ACC112 (cell line): Measurements from ENCODE around the gene CSNK1G2.

ENCODE experiments used
- H2AFZ ChIP-seq: fragments of 200-600 bp; sonication (generic); one replicate; pipeline ENCODE4 v1.6.0; 2017; ENCODE audit warnings: antibody characterized with exemption, low read length; ENCODE audit not compliant: unreplicated experiment
- H3K27ac ChIP-seq: fragments of 200-600 bp; sonication (generic); 2 replicates; pipeline ENCODE4 v1.5.1; 2014; ENCODE audit warnings: low read depth, mild to moderate bottlenecking, antibody characterized with exemption, low read length, moderate library complexity
- H3K27me3 ChIP-seq: fragments of 200-600 bp; sonication (generic); 2 replicates; pipeline ENCODE4 v1.6.1; 2014; ENCODE audit warnings: mild to moderate bottlenecking, antibody characterized with exemption, low read length, moderate library complexity, mixed read lengths; ENCODE audit not compliant: insufficient read depth
- H3K36me3 ChIP-seq: fragments of 200-600 bp; sonication (generic); 2 replicates; pipeline ENCODE4 v1.6.1; 2016; ENCODE audit warnings: mild to moderate bottlenecking, antibody characterized with exemption, low read length, moderate library complexity, mixed read lengths; ENCODE audit not compliant: insufficient read depth
- H3K4me1 ChIP-seq: fragments of 200-600 bp; sonication (generic); one replicate; pipeline ENCODE4 v1.6.1; 2016; ENCODE audit warnings: low read length, mixed read lengths; ENCODE audit not compliant: insufficient read depth, unreplicated experiment, control insufficient read depth
- H3K4me3 ChIP-seq: fragments of 200-600 bp; sonication (generic); 2 replicates; pipeline ENCODE4 v1.5.1; 2014; ENCODE audit warnings: mild to moderate bottlenecking, low read depth, low read length
- H3K79me2 ChIP-seq: fragments of 200-600 bp; sonication (generic); one replicate; pipeline ENCODE4 v1.6.0; 2016; ENCODE audit warnings: low read length; ENCODE audit not compliant: control insufficient read depth, unreplicated experiment, insufficient read depth

The CSNK1G2 gene

GRCh38 chr19:1955171-1956121, 14.5 kb downstream of the CSNK1G2 start:
- no peak overlapping the region for H2AFZ ChIP-seq
- H3K79me2 ChIP-seq = peaks cover 30% of the 10 kb centered on the region
- no peaks in the 10 kb centered on the region for H3K4me1 ChIP-seq
- H3K4me3 ChIP-seq = no peak overlapping the region
- H3K27ac ChIP-seq = no peak overlapping the region
- no peaks in the 10 kb centered on the region for H3K36me3 ChIP-seq
- no peaks in the 10 kb centered on the region for H3K27me3 ChIP-seq

DNA sequence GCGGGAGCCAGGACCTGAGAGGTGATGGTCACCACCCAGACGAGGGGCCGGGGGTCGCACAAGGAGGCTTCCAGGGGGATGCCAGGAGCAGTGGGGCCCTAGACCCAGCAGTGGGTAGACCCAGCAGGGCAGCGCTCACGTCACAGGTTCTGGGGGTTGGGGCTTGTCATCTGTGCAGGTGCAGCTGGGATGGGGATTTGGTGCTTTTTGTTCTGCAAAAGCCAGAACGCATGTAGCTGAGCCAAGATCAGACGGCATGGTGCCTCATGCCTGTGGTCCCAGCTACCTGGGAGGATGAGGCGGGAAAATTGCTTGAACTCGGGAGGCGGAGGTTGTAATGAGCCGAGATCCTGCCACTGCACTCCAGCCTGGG, 15.1 kb downstream of the CSNK1G2 start:
- Histone ChIP-seq H3K4me3 (no peak overlapping the region), H3K4me1 (no peaks in the 10 kb centered on the region), H3K27ac (no peak overlapping the region), H3K36me3 (no peaks in the 10 kb centered on the region), H3K79me2 (peaks cover 25% of the 10 kb centered on the region), H3K27me3 (no peaks in the 10 kb centered on the region), H2AFZ (no peak overlapping the region)

DNA sequence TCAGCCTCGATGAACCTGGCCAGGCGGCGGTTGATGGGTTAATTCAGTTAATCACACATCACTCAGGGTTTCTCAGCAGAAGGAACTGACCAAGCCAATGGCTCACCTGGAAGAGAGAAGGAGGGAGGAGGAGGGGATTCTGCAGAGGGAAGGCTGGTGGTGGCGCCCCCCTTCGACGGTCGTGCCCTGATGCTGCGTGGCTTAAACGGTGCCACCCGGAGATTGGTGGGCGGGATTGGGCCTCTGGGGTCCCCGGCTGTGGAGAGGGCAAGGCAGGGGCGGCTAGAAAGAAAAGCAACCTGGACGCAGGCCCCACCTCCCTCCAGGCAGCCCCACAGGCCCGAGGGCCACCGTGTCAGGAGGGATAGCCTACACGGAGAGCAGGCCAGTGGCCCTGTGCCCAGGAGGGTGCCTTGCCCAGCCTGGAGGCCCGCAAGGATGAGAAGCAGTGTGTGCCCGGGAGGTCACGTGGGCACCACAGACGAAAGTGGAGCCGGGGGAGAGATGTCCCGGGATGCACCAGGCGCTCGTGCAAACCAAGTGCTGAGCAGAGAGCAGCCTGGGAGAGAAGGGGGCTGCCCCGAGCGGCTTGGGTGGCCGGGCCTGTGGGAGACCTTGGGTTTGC, 16.0 kb downstream of the CSNK1G2 start:
- no peaks in the 10 kb centered on the region for H3K27me3 ChIP-seq
- H3K79me2 ChIP-seq = peaks cover 23% of the 10 kb centered on the region
- H2AFZ ChIP-seq = no peak overlapping the region
- no peak overlapping the region for H3K27ac ChIP-seq
- H3K4me3 ChIP-seq = no peak overlapping the region
- no peaks in the 10 kb centered on the region for H3K36me3 ChIP-seq
- no peaks in the 10 kb centered on the region for H3K4me1 ChIP-seq

GRCh38 chr19:1957562-1958248, 16.7 kb downstream of the CSNK1G2 start:
- Histone ChIP-seq H3K4me1 (no peaks in the 10 kb centered on the region), H3K36me3 (no peaks in the 10 kb centered on the region), H3K79me2 (peaks cover 17% of the 10 kb centered on the region)

DNA sequence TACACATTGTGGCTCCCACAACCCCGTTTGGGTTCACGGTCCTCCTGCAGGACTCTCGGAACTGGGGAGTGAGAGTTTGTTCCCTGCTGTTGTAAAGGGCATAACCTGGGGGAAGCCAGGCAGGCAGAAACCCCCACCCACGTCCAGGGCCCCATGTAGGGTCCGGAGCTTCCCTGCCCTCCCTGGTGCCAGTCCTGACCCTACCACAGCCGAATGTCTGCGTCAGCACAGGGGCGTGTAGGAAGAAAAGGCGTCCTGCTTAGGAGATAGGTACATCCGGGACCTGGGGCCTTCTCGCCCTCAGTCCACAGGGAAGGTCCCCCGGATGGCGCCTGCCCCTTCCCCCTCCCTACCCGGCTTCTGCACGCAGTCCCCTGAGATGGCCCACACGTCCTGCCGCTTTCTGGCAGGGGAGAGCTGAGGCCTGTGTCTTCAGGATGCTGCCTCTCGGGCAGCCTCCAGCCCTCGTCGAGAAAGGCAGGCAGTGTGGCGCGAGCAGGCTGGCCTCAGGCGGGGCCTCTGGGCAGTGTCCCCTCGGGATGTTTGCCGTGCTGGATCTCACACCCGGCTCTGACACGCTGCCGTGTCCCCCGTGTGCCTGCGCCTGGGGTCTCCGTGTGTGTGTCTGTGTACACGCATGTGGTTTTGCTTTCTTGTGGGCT, 19.1 kb downstream of the CSNK1G2 start:
- H3K4me1 ChIP-seq = no peaks in the 10 kb centered on the region

More at GRCh38 chr19:1957562-1958248, 16.7 kb downstream of the CSNK1G2 start:
- no peak overlapping the region for H2AFZ ChIP-seq
- H3K4me3 ChIP-seq = no peak overlapping the region
- no peak overlapping the region for H3K27ac ChIP-seq
- no peaks in the 10 kb centered on the region for H3K27me3 ChIP-seq

DNA sequence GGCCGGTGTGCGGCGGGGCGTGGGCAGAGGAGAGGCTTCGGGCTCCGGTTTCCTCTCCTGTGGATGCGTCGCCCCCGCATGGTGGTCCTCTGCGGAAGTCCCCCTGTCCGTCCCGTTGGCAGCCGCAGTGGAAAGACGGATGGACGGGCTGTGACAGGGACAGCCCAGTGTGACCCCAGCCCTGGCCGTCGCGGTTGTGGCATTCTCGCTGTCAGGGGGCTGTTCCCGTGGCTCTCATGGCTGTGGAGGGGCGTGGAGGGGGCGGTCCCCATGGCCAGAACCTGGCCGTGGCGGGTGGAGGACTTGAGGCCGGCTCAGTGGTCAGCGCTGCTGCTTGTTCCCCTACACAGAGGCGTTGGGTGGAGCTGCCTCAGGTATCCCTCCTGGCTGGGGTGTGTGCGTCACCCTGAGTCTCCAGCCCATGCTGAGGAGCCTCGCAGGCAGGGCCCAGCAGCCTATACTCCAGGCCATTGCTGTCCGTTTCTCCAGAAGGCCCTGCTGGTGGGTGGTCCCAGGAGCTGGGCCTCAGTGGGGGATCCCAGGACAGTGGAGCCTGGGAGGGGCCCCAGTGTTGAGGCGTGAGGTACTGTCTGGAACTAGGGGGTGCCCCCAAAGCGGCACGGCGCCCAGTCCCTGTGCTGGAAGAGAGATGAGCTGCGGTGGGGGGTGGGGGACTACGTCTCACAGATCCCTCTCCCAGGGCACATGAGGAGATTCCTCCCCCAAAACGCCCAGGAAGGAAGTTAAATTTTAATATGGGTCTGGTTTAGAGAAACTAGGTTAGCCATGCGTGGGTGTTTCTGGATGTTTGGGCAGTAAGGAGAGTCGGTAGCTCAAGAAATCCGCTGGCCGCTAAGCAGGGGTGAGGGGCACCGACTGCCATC, 20.3 kb downstream of the CSNK1G2 start:
- no peak overlapping the region for H3K27ac ChIP-seq
- no peak overlapping the region for H3K4me3 ChIP-seq
- peaks cover 6% of the 10 kb centered on the region for H3K79me2 ChIP-seq
- no peaks in the 10 kb centered on the region for H3K36me3 ChIP-seq
- no peaks in the 10 kb centered on the region for H3K27me3 ChIP-seq
- no peaks in the 10 kb centered on the region for H3K4me1 ChIP-seq
- H2AFZ ChIP-seq = no peak overlapping the region

More for the DNA sequence above, 19.1 kb downstream of the CSNK1G2 start:
- H2AFZ ChIP-seq = no peak overlapping the region
- peaks cover 6% of the 10 kb centered on the region for H3K79me2 ChIP-seq
- no peaks in the 10 kb centered on the region for H3K27me3 ChIP-seq
- H3K4me3 ChIP-seq = no peak overlapping the region
- no peaks in the 10 kb centered on the region for H3K36me3 ChIP-seq
- H3K27ac ChIP-seq = no peak overlapping the region

- Histone ChIP-seq H3K27ac (no peak overlapping the region), H3K79me2 (peaks cover 6% of the 10 kb centered on the region), H3K4me1 (no peaks in the 10 kb centered on the region), H3K36me3 (no peaks in the 10 kb centered on the region), H2AFZ (no peak overlapping the region), H3K4me3 (no peak overlapping the region), H3K27me3 (no peaks in the 10 kb centered on the region)
Measured at GRCh38 chr19:1962674-1963073, 21.7 kb downstream of the CSNK1G2 start.

DNA sequence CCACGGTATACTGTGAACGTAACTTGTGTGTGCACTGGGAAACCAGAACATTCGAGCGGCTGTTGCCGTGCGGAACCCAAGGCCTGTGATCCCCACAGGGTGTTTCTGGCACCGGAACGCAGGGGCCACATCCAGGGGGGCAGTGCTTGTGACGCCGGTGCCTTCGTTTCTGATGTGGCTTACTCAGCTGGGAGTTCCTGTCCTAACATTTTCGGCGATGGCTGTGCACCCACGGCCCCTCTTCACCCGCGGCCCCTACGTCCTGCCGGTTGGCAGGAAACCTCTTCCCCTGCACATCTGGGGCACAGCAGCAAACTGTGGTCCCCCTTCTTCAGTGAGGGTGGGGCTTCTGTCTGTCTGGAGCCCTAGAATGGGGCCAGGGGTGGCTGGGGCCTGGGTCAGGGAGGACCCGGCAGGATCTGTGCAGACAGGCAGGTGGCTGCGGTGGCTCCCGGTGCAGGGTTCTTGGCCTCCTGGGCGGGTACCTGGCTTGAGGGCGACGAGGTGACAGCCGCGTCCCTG, 26.2 kb downstream of the CSNK1G2 start:
- no peak overlapping the region for H3K4me3 ChIP-seq
- peaks cover 3% of the 10 kb centered on the region for H3K79me2 ChIP-seq
- no peak overlapping the region for H3K27ac ChIP-seq

GRCh38 chr19:1968279-1969175, 27.6 kb downstream of the CSNK1G2 start:
- no peaks in the 10 kb centered on the region for H3K36me3 ChIP-seq
- H3K79me2 ChIP-seq = peaks cover 3% of the 10 kb centered on the region
- H3K27me3 ChIP-seq = no peaks in the 10 kb centered on the region
- H3K4me1 ChIP-seq = no peaks in the 10 kb centered on the region
- no peak overlapping the region for H3K27ac ChIP-seq
- no peak overlapping the region for H2AFZ ChIP-seq
- H3K4me3 ChIP-seq = no peak overlapping the region

More for the DNA sequence above, 26.2 kb downstream of the CSNK1G2 start:
- no peak overlapping the region for H2AFZ ChIP-seq
- no peaks in the 10 kb centered on the region for H3K27me3 ChIP-seq
- no peaks in the 10 kb centered on the region for H3K4me1 ChIP-seq
- H3K36me3 ChIP-seq = no peaks in the 10 kb centered on the region
